ENCODE data around the gene PTPRE.

- no peak for TF ChIP-seq CTCF (conservative IDR thresholded peaks at IDR 0.05)
- TF ChIP-seq EZH2 (IDR thresholded peaks at IDR 0.05; ENCODE audit: low read depth): no peak
These were observed 38.4 kb downstream of the PTPRE start for GRCh38 chr10:127945341-127945758.
